ENCODE measurements around the gene SDR39U1.
A peak's percentile ranks its signal among the peaks of the same experiment; 100 is the strongest.

The SDR39U1 gene

DNA sequence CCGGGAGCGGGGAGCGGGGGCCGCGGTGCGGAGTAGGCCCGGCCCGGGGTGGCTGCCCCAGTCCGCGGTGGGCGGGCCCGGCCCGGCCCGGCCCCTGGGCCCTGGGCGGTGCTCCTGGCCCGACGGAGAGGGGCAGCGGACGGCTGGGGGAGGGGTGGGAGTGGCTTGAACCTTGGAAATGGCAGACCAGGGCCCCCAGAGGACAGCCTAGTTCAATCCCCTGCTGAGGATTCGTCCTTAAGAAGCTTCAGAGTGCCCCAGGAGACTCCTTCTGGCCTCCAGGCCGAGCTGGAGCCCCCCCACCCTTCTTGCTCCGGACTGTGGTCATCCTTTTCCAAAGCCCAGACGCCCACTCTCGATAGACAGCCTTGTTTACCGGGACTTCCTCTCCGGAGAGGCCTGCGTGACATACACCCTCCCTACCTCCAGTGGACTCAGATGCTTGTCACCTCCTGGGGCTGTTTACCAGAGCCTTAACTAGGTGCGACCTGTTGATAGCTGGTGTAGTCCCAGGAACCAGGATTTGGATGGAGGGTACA is 12.4 kb downstream of the SDR39U1 start:
- DNase-seq, result peak in 39 of 56 donors; percentile 26 to 81 (median 61)

DNA sequence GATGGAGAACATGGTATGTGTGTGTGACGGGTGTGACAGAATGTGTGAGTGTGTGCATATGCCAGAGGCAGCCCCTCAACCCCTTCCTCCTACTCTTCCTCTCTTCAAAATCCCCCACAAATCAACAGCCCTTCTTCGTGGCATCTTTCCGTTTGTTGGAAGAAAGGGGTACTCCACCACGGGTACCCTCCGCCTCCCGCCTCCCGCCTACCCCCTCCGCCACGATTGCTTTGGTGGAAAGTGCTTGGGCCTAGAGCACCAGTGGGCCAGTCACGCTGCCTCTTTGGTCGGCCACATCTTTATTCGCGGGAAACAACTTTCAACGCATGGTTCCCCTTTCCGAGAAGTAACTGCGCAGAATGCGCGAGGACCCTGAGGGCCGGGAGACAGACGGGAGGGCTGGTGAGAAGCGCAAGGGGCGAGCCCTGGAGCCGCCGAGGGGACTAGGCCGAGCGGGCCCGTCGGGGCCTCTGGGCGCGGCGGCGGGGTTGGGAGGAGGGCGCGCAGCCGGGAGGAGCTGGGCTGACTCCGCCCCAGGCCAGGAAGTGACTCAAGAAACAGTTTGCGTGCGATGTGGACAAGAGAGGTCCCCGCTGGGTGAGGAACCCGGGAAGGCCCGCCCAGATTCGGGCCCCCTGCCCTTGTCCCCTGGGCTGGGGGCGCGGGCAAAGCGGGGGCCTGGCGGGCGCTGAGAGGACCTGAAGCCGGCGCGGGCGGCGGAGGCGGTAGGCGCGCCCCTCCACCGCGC is 13.0 kb downstream of the SDR39U1 start, which contains the start of the genes CBLN3 and KHNYN:
Gene CBLN3, minus strand, starts transcription at position 274 of the 748 bp plus-strand sequence. CDS start 614 bp downstream, outside the sequence.
Gene KHNYN, plus strand, starts transcription at position 560 of the 748 bp plus-strand sequence. CDS start 777 bp downstream, outside the sequence.
- peak in 54 of 56 donors; percentile 27 to 86 (median 68) for DNase-seq

DNA sequence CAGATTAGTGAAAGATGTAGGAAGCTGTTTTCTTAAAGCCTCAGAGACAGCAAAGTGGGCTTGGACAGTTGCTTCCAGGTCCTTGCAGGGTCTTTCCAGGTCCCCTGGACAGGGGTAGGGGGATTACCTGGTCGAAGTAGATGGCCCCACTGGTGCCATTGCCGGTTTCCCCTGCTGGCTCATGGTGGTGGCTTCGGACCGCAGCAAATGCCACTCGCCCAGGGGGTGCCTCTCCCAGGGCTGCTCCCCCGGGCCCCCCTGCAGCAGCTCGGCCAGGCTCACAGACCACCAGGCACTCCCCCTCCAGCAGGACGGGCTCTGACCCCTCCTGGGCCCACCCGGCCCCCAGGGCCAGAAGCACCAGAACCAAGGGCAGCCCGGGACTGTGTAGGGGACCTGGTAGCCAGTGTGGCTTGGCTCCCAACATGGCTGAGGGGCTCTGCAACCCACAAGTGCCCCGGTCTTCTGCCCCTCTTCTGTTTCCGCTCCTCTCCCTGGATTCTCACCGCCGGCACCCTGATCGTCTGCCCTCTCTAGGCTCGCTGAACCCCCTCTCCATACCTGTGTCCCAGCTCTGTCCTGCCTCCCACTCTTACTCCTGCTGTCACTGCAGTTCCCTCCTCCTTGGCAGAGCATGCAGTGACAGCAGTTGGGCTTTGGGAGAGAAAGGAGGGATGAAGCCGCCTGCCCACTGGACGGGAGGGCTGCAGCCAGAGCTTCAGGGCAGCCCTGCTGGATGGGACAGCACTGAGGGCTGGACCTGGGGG is 13.8 kb downstream of the SDR39U1 start:
- no peak for DNase-seq

GRCh38 chr14:24427537-24428508 is 14.8 kb downstream of the SDR39U1 start:
- no peak for DNase-seq

GRCh38 chr14:24426912-24427536 is 15.6 kb downstream of the SDR39U1 start:
- DNase-seq, result no peak

GRCh38 chr14:24426150-24426911 is 16.2 kb downstream of the SDR39U1 start:
- DNase-seq, result no peak

- DNase-seq, result no peak
These were observed 16.9 kb downstream of the SDR39U1 start for GRCh38 chr14:24425704-24426103.

- no peak for DNase-seq
These were observed 19.6 kb downstream of the SDR39U1 start for GRCh38 chr14:24422694-24423601.

- no peak for DNase-seq
These were observed 20.3 kb downstream of the SDR39U1 start for GRCh38 chr14:24422261-24422660.

DNA sequence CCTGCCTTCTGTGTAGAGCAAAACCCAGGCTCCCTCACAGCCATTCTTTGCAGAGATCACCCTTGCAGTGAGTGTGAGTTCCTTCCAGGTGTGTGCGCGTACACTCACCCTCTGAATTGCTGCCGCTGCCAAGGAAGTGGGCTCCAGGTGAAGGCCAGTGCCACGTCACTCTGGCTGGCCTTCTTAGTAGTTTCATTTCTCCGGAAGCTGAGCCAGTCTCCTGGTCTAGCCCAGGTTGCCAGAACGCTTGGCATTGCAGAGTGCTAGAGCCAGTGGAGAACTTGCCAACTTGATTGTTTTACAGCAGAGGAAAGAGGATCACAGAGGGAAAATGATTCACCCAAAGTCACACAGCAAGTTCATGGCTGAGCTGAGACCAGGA is 24.1 kb downstream of the SDR39U1 start:
- DNase-seq, result no peak

DNA sequence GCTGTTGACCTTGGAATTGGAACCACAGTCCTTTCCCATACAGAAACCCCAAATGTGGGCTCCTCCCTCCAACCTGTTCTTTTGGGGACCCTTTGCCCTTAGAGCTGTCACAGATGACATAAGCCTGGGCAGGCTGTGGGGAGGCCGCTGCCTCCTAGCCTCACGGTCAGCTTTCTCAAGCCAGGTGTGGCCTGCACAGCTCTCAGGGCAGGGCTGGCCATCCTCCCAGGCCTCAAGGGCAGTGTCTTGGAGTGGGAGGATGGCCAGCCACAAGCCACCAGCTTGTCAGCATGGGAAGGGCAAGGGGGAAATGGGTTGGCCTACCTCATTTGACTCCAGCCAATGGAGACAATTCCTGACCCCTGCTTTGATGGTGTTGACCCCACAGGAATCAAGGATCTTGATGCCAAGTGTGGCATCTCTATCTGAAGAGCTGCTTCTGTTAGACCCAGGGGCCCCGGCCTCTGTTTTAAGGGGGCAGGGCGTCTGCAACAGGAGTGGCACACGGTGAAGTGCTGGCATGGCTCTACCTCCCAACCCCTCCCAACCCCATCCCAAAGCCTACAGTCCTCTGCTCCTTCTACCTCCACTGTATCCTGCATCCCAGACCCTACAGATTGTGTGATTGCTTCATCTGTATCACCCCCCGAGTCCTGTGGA is 24.6 kb downstream of the SDR39U1 start:
- no peak for DNase-seq

GRCh38 chr14:24416932-24417619 is 25.5 kb downstream of the SDR39U1 start:
- no peak for DNase-seq

DNA sequence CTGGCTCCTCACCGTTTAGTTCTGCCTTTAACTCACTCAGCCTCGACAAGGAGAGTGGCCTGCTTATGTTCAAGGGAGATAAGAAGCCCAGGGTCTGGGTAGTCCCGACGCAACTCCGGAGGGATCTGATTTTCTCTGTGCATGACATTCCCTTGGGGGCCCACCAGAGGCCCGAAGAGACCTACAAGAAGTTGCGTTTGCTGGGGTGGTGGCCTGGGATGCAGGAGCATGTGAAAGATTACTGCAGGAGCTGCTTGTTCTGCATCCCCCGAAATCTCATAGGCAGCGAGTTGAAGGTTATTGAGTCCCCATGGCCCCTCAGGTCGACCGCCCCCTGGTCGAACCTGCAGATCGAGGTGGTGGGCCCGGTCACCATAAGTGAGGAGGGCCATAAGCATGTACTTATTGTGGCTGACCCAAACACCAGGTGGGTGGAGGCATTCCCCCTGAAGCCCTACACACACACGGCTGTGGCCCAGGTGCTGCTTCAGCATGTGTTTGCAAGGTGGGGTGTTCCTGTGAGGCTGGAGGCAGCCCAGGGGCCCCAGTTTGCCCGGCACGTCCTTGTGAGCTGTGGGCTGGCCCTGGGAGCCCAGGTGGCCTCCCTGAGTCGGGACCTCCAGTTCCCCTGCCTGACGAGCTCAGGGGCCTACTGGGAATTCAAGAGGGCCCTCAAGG is 26.2 kb downstream of the SDR39U1 start:
- no peak for DNase-seq

- DNase-seq, result no peak
These were observed 26.9 kb downstream of the SDR39U1 start for GRCh38 chr14:24415421-24416253.

DNA sequence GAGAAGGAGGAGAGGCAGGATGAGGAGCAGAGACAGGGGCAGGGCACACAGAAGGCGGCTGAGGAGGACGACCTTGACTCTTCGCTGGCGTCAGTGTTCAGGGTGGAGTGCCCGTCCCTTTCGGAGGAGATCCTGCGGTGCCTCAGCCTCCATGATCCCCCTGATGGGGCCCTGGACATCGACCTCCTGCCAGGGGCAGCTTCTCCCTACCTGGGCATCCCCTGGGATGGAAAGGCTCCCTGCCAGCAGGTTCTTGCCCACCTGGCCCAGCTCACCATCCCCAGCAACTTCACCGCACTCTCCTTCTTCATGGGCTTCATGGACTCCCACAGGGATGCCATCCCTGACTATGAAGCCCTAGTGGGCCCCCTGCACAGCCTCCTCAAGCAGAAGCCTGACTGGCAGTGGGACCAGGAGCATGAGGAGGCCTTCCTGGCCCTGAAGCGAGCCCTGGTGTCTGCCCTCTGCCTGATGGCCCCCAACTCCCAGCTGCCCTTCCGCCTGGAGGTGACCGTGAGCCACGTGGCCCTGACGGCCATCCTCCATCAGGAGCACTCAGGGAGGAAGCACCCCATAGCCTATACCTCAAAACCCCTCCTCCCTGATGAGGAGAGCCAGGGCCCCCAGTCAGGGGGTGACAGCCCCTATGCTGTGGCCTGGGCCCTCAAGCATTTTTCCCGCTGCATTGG is 27.7 kb downstream of the SDR39U1 start:
- DNase-seq, result no peak

All from nucleus accumbens (tissue), 56 donors.